Kidney tubule cell (primary cell): ENCODE results near the gene OR8S1.

Experiments
- DNase-seq: peaks from one replicate; pipeline ENCODE4 v3.0.0-alpha.2; 2018; ENCODE audit warnings: low spot score

The OR8S1 gene

DNA sequence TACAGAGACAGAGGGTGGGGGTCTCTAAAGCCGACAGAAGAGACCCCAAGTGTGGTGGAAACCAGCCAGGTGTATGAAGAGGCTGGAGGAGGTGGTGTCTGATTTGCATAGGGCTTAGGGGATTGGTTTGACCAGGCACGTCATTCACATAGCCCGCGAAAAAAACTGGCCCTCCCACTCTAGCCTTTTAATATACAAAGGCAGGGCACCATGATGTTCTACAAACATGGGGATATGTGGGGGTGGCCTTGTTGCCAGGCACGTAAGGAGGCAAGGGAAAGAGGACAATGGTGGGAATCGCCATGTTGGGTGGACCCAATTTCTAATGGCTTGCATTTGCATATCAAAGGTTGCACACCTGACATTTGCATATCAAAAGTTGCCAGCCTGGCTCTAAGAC lies 31.2 kb downstream of the OR8S1 start:
- no peak for DNase-seq

DNA sequence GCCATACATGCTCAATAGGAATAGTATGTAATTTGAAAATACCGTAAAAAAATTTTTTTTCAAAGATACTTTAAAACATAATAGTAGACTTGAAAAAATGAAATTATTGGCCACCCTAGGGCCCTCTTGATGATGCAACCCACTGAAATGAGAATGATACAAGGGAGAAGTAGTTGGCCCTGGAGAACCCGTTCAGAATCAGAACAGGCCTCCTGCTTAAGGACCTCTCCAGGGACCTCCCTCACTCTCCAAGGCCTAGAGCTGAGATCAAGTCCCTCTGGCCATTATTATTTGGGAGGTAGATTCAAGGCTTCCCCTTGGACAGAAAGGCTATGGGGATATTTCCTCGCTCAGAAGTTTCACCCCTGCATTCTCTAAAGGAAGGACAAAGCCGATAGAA lies 32.5 kb downstream of the OR8S1 start:
- no peak for DNase-seq

DNA sequence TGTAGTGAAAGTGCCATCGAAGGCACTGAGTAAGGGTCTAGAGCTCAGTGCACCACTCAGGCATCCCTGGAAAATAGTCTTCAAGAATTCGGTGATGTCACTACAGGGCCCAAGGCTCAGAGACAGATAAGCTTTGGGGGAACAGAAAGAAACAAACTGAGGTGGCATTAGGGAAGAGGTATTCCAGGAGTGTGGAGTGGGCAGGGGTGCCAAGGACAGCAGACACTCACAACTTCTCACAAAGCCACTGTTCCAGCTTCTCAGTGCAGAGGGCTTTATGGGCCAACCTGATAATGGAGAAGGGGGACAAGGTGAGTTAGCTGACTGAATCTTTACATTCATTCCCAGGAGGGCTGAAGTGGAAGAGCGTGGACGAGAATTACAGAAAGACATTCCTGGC lies 42.3 kb downstream of the OR8S1 start:
- no peak for DNase-seq

DNA sequence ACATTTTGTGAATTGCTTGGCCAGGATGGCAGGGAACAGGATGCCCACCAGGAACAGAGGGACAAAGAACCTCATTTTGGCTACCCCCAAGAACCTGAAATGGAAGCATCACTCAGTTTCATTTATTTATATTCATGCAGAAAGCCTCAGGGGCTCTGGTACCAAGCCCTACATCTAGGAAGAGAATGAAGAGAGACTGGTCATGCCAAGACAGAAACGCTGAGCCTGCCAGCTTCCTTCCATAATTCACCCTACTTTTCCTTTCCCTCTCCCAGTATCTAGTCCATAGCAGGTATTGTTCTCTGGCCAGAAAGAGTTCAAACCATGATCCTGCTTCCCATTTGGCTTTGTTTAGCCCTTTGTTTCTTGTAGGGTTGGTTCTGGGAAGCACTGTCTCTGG lies 44.5 kb downstream of the OR8S1 start, which contains the start of gene LALBA:
TSS of gene LALBA (minus strand) at position 101 of the 400 bp plus-strand sequence. CDS start at position 75, 26 bp downstream.
- DNase-seq: no peak

DNA sequence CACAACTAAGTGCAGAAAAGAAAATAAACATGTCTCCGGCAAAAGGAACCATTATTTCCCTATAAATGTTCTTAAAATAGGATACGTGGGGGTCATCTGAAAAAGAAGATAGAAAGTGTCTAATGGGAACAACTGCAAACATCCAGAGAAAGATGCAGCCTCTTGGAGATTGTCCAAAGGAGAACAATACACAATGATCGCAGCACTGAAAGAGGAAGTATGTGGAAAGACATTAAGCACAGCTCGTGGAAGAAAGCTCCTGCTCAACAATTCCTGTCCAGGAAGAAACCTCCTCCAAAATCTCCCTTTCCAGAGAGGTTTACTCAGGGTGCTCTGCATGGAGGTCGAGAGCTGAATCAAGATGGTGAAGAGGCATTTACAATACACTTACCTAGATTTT lies 46.9 kb downstream of the OR8S1 start:
- no peak for DNase-seq
